Retinal pigment epithelial cell (primary cell): ENCODE results near the gene MYBPC3.

Experiments used
- DNase-seq: peaks from one replicate; pipeline ENCODE4 v3.0.0-alpha.2; 2010; ENCODE audit warnings: low read depth
- H3K4me3 ChIP-seq: 2 replicates; pipeline ENCODE4 v1.5.1; 2011; ENCODE audit warnings: mild to moderate bottlenecking, low read length, control low read depth, moderate library complexity
- CTCF ChIP-seq: conservative IDR thresholded peaks from 2 replicates; pipeline ENCODE4 v1.5.1; 2011; ENCODE audit warnings: low read depth, low read length, control low read depth, inconsistent platforms

Gene MYBPC3

DNA sequence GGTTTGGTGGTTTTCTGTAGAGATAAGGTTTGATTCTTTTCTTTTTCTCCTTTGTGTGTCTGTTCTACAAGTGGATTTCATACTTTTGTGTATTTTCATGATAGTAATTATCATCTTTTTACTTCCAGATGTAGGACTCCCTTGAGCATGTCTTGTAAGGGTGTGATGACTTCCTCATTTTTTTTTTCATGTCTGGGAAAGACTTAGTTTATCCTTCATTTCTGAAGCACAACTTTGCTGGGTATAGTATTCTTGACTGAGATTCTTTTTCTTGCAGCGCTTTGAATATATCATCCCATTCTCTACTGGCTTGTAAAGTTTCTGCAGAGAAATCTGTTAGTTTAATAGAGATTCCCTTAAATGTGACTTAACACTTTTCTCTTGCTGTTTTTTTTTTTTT is 49.6 kb downstream of the MYBPC3 start:
- no peak overlapping the region for H3K4me3 ChIP-seq
- TF ChIP-seq CTCF: no peak
- no peak for DNase-seq

- H3K4me3 ChIP-seq: no peak overlapping the region
- no peak for DNase-seq
- no peak for TF ChIP-seq CTCF
These were observed 53.4 kb downstream of the MYBPC3 start for GRCh38 chr11:47299078-47299477.

GRCh38 chr11:47296045-47296444 is 56.5 kb downstream of the MYBPC3 start:
- no peak for TF ChIP-seq CTCF
- DNase-seq: no peak
- H3K4me3 ChIP-seq: no peak overlapping the region

- DNase-seq: no peak
- TF ChIP-seq CTCF: no peak
- H3K4me3 ChIP-seq: no peak overlapping the region
These were observed 57.1 kb downstream of the MYBPC3 start for GRCh38 chr11:47295385-47295784.

- TF ChIP-seq CTCF: no peak
- no peak overlapping the region for H3K4me3 ChIP-seq
- DNase-seq: no peak
These were observed 62.6 kb downstream of the MYBPC3 start for GRCh38 chr11:47289856-47290255.

DNA sequence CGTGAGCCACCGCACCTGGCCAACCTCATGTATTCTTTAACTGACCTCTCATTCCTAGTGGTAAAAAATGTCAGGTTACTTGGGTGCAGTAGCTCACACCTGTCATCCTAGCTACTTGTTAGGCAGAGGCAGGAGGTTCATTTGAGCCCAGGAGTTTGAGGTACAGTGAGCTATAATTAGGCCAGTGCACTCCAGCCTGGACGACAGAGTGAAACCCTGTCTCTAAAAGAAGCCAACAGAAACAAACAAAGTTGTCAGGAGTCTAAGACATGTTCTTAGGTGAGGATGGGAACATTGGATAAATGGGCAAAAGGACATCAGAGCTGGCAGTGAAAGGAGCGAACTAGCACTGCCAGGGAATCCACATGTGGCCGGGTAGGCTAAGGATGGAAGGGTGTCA is 64.4 kb downstream of the MYBPC3 start:
- DNase-seq: no peak
- H3K4me3 ChIP-seq: no peak overlapping the region
- no peak for TF ChIP-seq CTCF

DNA sequence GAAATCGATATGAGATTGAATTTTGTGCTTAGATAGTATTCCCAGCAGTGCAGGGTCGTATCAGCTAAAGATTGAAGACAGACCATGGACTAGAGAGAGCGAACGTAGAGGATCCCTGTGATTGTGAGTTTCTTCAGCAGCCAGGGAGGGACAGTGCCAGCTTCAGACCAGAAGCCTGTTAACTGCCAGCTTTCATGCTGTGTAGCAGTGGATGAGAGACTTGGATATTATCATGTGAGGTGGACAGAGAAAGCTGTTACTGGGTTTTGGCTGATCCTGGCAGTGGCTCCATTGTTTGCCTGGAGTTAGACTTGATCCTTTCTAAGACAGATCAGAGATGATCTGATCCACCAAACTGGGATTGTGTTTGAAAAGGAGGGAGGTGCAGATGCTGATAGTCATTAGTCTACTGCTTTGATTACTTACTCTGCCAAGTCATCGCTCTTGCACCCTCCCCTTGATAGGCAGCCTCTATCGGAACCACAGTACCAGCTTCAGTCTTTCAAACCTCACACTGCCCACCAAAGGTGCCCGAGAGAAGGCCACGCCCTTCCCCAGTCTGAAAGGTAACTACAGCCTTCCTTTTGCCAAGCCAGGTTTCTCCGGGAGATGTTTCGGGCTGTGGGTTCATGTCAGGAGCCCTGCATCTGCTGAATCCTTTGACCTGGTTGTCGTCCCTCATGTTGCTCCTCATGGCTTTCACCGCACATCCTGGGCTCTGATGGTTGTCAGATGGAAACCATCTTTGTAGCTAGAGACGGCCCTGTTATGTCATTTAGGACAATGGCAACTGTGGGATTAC is 66.3 kb downstream of the MYBPC3 start:
- DNase-seq: no peak
- no peak overlapping the region for H3K4me3 ChIP-seq
- TF ChIP-seq CTCF: no peak
